ENCODE measurements around the gene FADS2. TPM values are rescaled to one million over a fixed set of nuclear protein-coding genes. Genes with fewer than 3 reads are reported as not detected.

Gene FADS2
- total and polyA plus RNA-seq, 2 of the 13 experiments (the other 11 are each of a cell fraction or from before 2014, with no cell fraction given): 90.1 to 124 TPM

DNA sequence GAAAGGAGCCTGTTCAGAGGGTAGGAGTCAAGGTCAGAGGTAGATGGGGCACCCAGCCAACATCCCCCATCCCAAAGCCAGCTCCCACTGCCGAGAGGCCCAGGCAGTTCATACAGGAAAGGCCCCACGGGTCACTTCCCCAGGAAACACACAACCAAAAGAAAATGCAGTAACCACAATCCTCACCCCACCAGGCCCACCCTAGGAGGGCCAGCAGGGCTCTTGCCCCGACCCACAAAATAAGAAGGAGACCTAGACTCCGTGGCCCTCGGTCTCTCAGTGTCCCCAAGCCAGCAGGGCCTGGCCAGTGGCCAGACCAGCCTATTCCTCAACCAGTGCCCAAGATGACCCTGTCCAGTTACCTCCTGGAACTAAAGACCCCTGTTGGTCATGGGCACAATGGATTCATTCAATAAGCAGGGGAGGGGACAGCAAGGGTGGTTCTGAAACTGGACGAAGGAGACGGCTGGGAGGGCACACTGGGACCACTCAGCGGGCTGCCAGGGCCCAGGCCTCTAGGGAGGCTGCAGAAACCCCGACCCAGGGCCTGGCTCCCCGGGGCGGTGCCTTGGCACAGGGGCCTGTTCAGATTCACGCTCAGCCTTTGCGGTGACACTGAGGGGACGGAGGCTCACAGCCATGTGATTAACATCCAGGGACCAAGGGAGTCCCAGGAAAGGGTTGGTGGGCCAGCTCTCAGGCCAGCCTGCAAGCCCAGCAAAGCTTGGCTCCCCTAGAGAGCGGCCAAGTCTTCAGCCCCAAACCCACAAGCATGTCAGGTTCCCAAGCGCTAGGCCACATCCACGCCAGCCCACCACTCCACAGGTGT, 83.8 kb downstream of the FADS2 start:
- no peak overlapping the region for H3K27ac ChIP-seq (ENCODE audit: extremely low read length, insufficient read depth, low read length)
- intact Hi-C loops (cut with micrococcal nuclease; ENCODE audit: unreplicated experiment) (no loop called here), in situ Hi-C loops (cut with HindIII; ENCODE audit: extremely low pct_ligation_motif_present, low pct_unique_long_range_greater_than_20kb) (no loop called here)
- no peaks in the 10 kb centered on the region for H3K79me2 ChIP-seq (ENCODE audit: insufficient read depth, low read length)
- H3K36me3 ChIP-seq (replicated peaks in 1 of 2; ENCODE audit: control insufficient read depth in 1 of 2, insufficient read depth in 2 of 2, low read length in 2 of 2): no peaks in the 10 kb centered on the region
- ATAC-seq (no peak), DNase-seq (ENCODE audit: low spot score) (no peak), FAIRE-seq (no peak)
- H3K4me3 ChIP-seq (replicated peaks in 1 of 3; ENCODE audit: insufficient read depth in 1 of 3, low read depth in 2 of 3, low read length in 3 of 3): no peak overlapping the region
- no peak overlapping the region for H3K4me2 ChIP-seq (ENCODE audit: low read depth, low read length)
- H3K4me1 ChIP-seq (ENCODE audit: insufficient read depth, low read length): peaks cover 28% of the 10 kb centered on the region
- no peaks in the 10 kb centered on the region for H4K20me1 ChIP-seq (ENCODE audit: insufficient read depth, low read length)
- peaks cover 5 to 14% of the 10 kb centered on the region in 2 experiments; a peak in 3 of 5 replicates for H3K27me3 ChIP-seq (ENCODE audit: control insufficient read depth in 1 of 2, insufficient read depth in 2 of 2, low read length in 2 of 2)
- H2AFZ ChIP-seq (ENCODE audit: low read length): no peak overlapping the region
- CTCF ChIA-PET (ENCODE audit: low intra/inter-chr PET ratio, low total read pairs): interaction anchor here (0.9 kb wide), 1 partner anchor 13 kb away, joined by 4 read pairs; no protein-coding TSS in a partner anchor
- POLR2A ChIA-PET: interaction anchor here (1.0 kb wide), 1 partner anchor 11 kb away, joined by 8 read pairs; no protein-coding TSS in a partner anchor
- WGBS (ENCODE audit: low lambda C conversion rate): 48% methylated on average over 7 of the region's 17 CpGs
- no TSS peak for BruUV-seq (replicated peaks)
- H3K9me3 ChIP-seq (ENCODE audit: low read length): no peaks in the 10 kb centered on the region
- H3K9ac ChIP-seq (ENCODE audit: insufficient read depth, low read depth, low read length): no peak overlapping the region
- TF ChIP-seq ZGPAT (CRISPR knock-in tag; IDR thresholded peaks at IDR 0.05): no peak
- TF ChIP-seq ZNF10 (CRISPR knock-in tag; IDR thresholded peaks at IDR 0.05; ENCODE audit: borderline replicate concordance, low read depth): no peak
- TF ChIP-seq SRSF9 (IDR thresholded peaks at IDR 0.05; ENCODE audit: borderline replicate concordance, insufficient read depth, low read depth, low read length, poor library complexity, severe bottlenecking): no peak
- TF ChIP-seq ESRRA (CRISPR knock-in tag; IDR thresholded peaks at IDR 0.05; ENCODE audit: low read depth): no peak
- TF ChIP-seq TRIM24 (CRISPR knock-in tag; IDR thresholded peaks at IDR 0.05): no peak
- TF ChIP-seq ATF6 (CRISPR knock-in tag; conservative IDR thresholded peaks at IDR 0.05): no peak
- TF ChIP-seq SALL1 (CRISPR knock-in tag; IDR thresholded peaks at IDR 0.05): no peak
- TF ChIP-seq HNRNPUL1 (IDR thresholded peaks at IDR 0.05; ENCODE audit: low read depth, low read length): no peak
- no peak for TF ChIP-seq PBX3 (CRISPR knock-in tag; IDR thresholded peaks at IDR 0.05; ENCODE audit: borderline replicate concordance)
- no peak for TF ChIP-seq ZNF557 (CRISPR knock-in tag; IDR thresholded peaks at IDR 0.05)
- TF ChIP-seq PITX1 (CRISPR knock-in tag; IDR thresholded peaks at IDR 0.05): no peak
- no peak for TF ChIP-seq ZSCAN25 (CRISPR knock-in tag; IDR thresholded peaks at IDR 0.05)
- no peak for TF ChIP-seq ZNF296 (CRISPR knock-in tag; conservative IDR thresholded peaks at IDR 0.05)
- no peak for TF ChIP-seq ZNF552 (CRISPR knock-in tag; IDR thresholded peaks at IDR 0.05; ENCODE audit: borderline replicate concordance)
- no peak for TF ChIP-seq ZNF883 (CRISPR knock-in tag; IDR thresholded peaks at IDR 0.05; ENCODE audit: not compliant biosample characterization)
- TF ChIP-seq, protein P1, sequence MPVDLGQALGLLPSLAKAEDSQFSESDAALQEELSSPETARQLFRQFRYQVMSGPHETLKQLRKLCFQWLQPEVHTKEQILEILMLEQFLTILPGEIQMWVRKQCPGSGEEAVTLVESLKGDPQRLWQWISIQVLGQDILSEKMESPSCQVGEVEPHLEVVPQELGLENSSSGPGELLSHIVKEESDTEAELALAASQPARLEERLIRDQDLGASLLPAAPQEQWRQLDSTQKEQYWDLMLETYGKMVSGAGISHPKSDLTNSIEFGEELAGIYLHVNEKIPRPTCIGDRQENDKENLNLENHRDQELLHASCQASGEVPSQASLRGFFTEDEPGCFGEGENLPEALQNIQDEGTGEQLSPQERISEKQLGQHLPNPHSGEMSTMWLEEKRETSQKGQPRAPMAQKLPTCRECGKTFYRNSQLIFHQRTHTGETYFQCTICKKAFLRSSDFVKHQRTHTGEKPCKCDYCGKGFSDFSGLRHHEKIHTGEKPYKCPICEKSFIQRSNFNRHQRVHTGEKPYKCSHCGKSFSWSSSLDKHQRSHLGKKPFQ (CRISPR knock-in tag; IDR thresholded peaks at IDR 0.05; ENCODE audit: insufficient replicate concordance): no peak
- no peak for TF ChIP-seq ZNF292 (CRISPR knock-in tag; IDR thresholded peaks at IDR 0.05; ENCODE audit: borderline replicate concordance, low read depth)

All from HepG2 (cell line).